SK-N-SH treated with all-trans-retinoic acid at 6 μM for 48 hours (cell line): ENCODE data around the gene MCM10.

Experiments
- ISL1 ChIP-seq: fragments of 250-450 bp; sonication (Bioruptor Pico); IDR thresholded peaks from 2 replicates; pipeline ENCODE4 v2.1.2; 2022; ENCODE audit warnings: mild to moderate bottlenecking, moderate library complexity
- TOX ChIP-seq: fragments of 250-450 bp; sonication (Bioruptor Pico); IDR thresholded peaks from 2 replicates; pipeline ENCODE4 v1.8.0; 2021; ENCODE audit warnings: mild to moderate bottlenecking, moderate library complexity, borderline replicate concordance

DNA sequence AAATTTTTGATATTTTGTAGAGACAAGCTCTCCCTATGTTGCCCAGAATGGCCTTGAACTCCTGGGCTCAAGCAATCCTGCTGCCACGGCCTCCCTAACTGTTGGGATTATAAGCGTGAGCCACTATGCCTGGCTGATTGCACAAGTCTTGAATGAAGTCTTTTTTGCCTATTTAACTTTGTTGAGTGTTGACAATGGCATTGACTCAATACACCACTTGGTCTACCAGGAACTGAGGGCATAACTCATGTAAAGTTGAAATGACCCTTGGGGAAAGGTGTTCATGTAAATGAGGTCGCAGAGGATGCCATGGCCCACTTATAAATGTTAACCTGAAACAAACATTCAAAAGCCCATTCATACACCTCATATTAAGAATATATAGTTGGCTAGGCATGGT lies 80.3 kb downstream of the MCM10 start:
- TF ChIP-seq TOX (CRISPR knock-in tag), result no peak
- TF ChIP-seq ISL1 (CRISPR knock-in tag), result no peak
